Esophagus squamous epithelium (tissue), 4 donors: Measurements from ENCODE around the gene CDKN2B-AS1.

Source experiments
- CTCF ChIP-seq, 6 experiments: fragments of 450-650 bp in 4 of 6; fragments of 200-600 bp in 2 of 6; sonication (generic) in 2 of 6; IDR thresholded peaks; one replicate each; pipeline ENCODE4 v1.5.1; 2016 to 2019; ENCODE audit warnings: antibody characterized with exemption in 6 of 6, mild to moderate bottlenecking in 4 of 6, moderate library complexity in 4 of 6
- POLR2A ChIP-seq, 4 donors: fragments of 450-650 bp; IDR thresholded peaks; one replicate each; pipeline ENCODE4 v1.6.1; 2017; ENCODE audit warnings: antibody characterized with exemption in 4 of 4, mild to moderate bottlenecking in 4 of 4, moderate library complexity in 3 of 4

GRCh38 chr9:22030101-22030598, 35.6 kb downstream of the CDKN2B-AS1 start:
- TF ChIP-seq POLR2A (IDR thresholded peaks at IDR 0.05) (no peak), CTCF (IDR thresholded peaks at IDR 0.05) (no peak)
